IMR-90 (cell line): ENCODE measurements around the gene EID3. TPM values are rescaled to one million over a fixed set of nuclear protein-coding genes. Genes with fewer than 3 reads are reported as not detected.

ENCODE experiments used
- ATAC-seq: fragments of 200-7000 bp; cut with Tn5 transposase; 2 replicates; pipeline ENCODE4 v1.9.1; 2020; ENCODE audit warnings: low read depth, mild to moderate bottlenecking, moderate library complexity
- BruUV-seq: library from RNA; stranded (reverse); fragments of 400-500 nt; replicated peaks from 2 replicates; lab custom pipeline; 2021; lab: Mats Ljungman, UMichigan
- CTCF ChIA-PET: fragments of 300-600 bp; formaldehyde crosslinking; extraction: SDS; loops from one replicate; lab custom pipeline; 2021; ENCODE audit warnings: antibody characterized with exemption; lab: Yijun Ruan, JAX
- POLR2A ChIA-PET: fragments of 300-600 bp; sonication (Branson Sonifier 250); formaldehyde crosslinking; loops from one replicate; lab custom pipeline; 2022; ENCODE audit warnings: antibody characterized with exemption; ENCODE audit not compliant: unreplicated experiment; lab: Charles Lee
- DNase-seq: peaks from one replicate; pipeline ENCODE4 v3.0.0; 2013
- H2AFZ ChIP-seq: replicated peaks from 2 replicates; pipeline ENCODE3; 2013; ENCODE audit warnings: low read length, mild to moderate bottlenecking; ENCODE audit not compliant: poor library complexity
- H2AK5ac ChIP-seq: 2 replicates; pipeline ENCODE4 v1.6.1; 2013; ENCODE audit warnings: low read depth, low read length, inconsistent platforms
- H2AK9ac ChIP-seq: replicated peaks from 2 replicates; pipeline ENCODE3; 2013; ENCODE audit warnings: mild to moderate bottlenecking, low read depth, low read length, moderate library complexity; ENCODE audit not compliant: poor library complexity
- H2BK120ac ChIP-seq: 2 replicates; pipeline ENCODE4 v1.6.1; 2013; ENCODE audit warnings: low read depth, low read length, inconsistent platforms
- H2BK15ac ChIP-seq: 3 replicates; pipeline ENCODE4 v1.6.1; 2013; ENCODE audit warnings: low read depth, low read length, inconsistent platforms
- H2BK20ac ChIP-seq: 2 replicates; pipeline ENCODE4 v1.6.1; 2013; ENCODE audit warnings: low read depth, mild to moderate bottlenecking, inconsistent platforms, low read length, moderate library complexity
- H2BK5ac ChIP-seq: 2 replicates; pipeline ENCODE4 v1.6.1; 2013; ENCODE audit warnings: mild to moderate bottlenecking, low read depth, low read length, inconsistent platforms; ENCODE audit not compliant: poor library complexity, severe bottlenecking
- H3K14ac ChIP-seq: replicated peaks from 2 replicates; pipeline ENCODE4 v1.6.1; 2013; ENCODE audit warnings: low read depth, low read length, inconsistent platforms
- H3K18ac ChIP-seq: 2 replicates; pipeline ENCODE4 v1.6.1; 2013; ENCODE audit warnings: low read depth, low read length, control low read depth
- H3K23ac ChIP-seq: 2 replicates; pipeline ENCODE4 v1.6.1; 2013; ENCODE audit warnings: low read depth, low read length, inconsistent platforms
- H3K27ac ChIP-seq: 2 replicates; pipeline ENCODE4 v1.5.1; 2013; ENCODE audit warnings: mild to moderate bottlenecking, control low read depth, low read length; ENCODE audit not compliant: insufficient read depth
- H3K27me3 ChIP-seq: 2 replicates; pipeline ENCODE4 v1.6.1; 2013; ENCODE audit warnings: low read length; ENCODE audit not compliant: control insufficient read depth, insufficient read depth
- H3K36me3 ChIP-seq: 2 replicates; pipeline ENCODE4 v1.6.1; 2013; ENCODE audit warnings: low read length, mixed read lengths; ENCODE audit not compliant: control insufficient read depth, insufficient read depth
- H3K4ac ChIP-seq: 2 replicates; pipeline ENCODE4 v1.6.1; 2013; ENCODE audit warnings: low read depth, low read length, inconsistent platforms
- H3K4me1 ChIP-seq: 2 replicates; pipeline ENCODE4 v1.6.1; 2013; ENCODE audit warnings: low read length, mixed read lengths; ENCODE audit not compliant: control insufficient read depth, insufficient read depth
- H3K4me2 ChIP-seq: 2 replicates; pipeline ENCODE4 v1.6.1; 2013; ENCODE audit warnings: low read depth, mild to moderate bottlenecking, control low read depth, low read length, moderate library complexity
- H3K4me3 ChIP-seq: 2 replicates; pipeline ENCODE4 v1.5.1; 2013; ENCODE audit warnings: low read depth, mild to moderate bottlenecking, control low read depth, low read length, moderate library complexity; ENCODE audit not compliant: insufficient read depth
- H3K56ac ChIP-seq: 2 replicates; pipeline ENCODE4 v1.6.1; 2013; ENCODE audit warnings: low read length, inconsistent platforms; ENCODE audit not compliant: insufficient read depth; ENCODE audit errors: extremely low read depth
- H3K79me1 ChIP-seq, 2 experiments: 2 replicates each; pipeline ENCODE4 v1.6.1; 2013; ENCODE audit warnings: low read length in 2 of 2, inconsistent platforms in 1 of 2, low read depth in 1 of 2
- H3K9ac ChIP-seq: 2 replicates; pipeline ENCODE4 v1.6.1; 2013; ENCODE audit warnings: low read depth, low read length, control low read depth
- H3K9me1 ChIP-seq: 2 replicates; pipeline ENCODE4 v1.6.1; 2013; ENCODE audit warnings: low read length, inconsistent platforms; ENCODE audit not compliant: insufficient read depth
- H3K9me3 ChIP-seq: 2 replicates; pipeline ENCODE4 v1.6.1; 2013; ENCODE audit warnings: low read length; ENCODE audit not compliant: control insufficient read depth, insufficient read depth
- H4K20me1 ChIP-seq: 2 replicates; pipeline ENCODE4 v1.6.1; 2013; ENCODE audit warnings: low read length, inconsistent platforms; ENCODE audit not compliant: insufficient read depth
- H4K5ac ChIP-seq: 2 replicates; pipeline ENCODE4 v1.6.1; 2013; ENCODE audit warnings: mild to moderate bottlenecking, low read depth, low read length, control low read depth
- H4K8ac ChIP-seq, 2 experiments: 2 replicates each; pipeline ENCODE4 v1.6.1; 2013; ENCODE audit warnings: low read depth in 2 of 2, low read length in 2 of 2, control low read depth in 1 of 2, inconsistent platforms in 1 of 2
- H4K91ac ChIP-seq: 2 replicates; pipeline ENCODE4 v1.6.1; 2013; ENCODE audit warnings: low read depth, low read length, inconsistent platforms; ENCODE audit not compliant: insufficient read depth
- BHLHE40 ChIP-seq: fragments of 150-350 bp; IDR thresholded peaks from 2 replicates; pipeline ENCODE4 v1.6.1; 2016; ENCODE audit warnings: mild to moderate bottlenecking, low read depth, low read length
- CEBPB ChIP-seq: IDR thresholded peaks from 2 replicates; pipeline ENCODE4 v1.6.1; 2012; ENCODE audit warnings: low read depth, low read length, improper control_type of control experiment
- CHD1 ChIP-seq: IDR thresholded peaks from 2 replicates; pipeline ENCODE4 v1.6.1; 2012; ENCODE audit warnings: low read depth, low read length, improper control_type of control experiment
- FOS ChIP-seq: fragments of 150-350 bp; IDR thresholded peaks from 2 replicates; pipeline ENCODE4 v1.6.1; 2016; ENCODE audit warnings: low read depth, low read length
- MAZ ChIP-seq: IDR thresholded peaks from 2 replicates; pipeline ENCODE4 v1.6.1; 2012; ENCODE audit warnings: low read depth, mild to moderate bottlenecking, low read length, improper control_type of control experiment, moderate library complexity, borderline replicate concordance
- MXI1 ChIP-seq: IDR thresholded peaks from 2 replicates; pipeline ENCODE4 v1.6.1; 2012; ENCODE audit warnings: low read depth, mild to moderate bottlenecking, low read length, moderate library complexity, borderline replicate concordance
- NFE2L2 ChIP-seq: fragments of 150-350 bp; IDR thresholded peaks from 2 replicates; pipeline ENCODE4 v1.6.1; 2016; ENCODE audit warnings: low read depth, mild to moderate bottlenecking, low read length
- POLR2A ChIP-seq: IDR thresholded peaks from 2 replicates; pipeline ENCODE4 v1.6.1; 2012; ENCODE audit warnings: mild to moderate bottlenecking, low read depth, low read length
- RAD21 ChIP-seq: IDR thresholded peaks from 2 replicates; pipeline ENCODE4 v1.6.1; 2012; ENCODE audit warnings: low read length, improper control_type of control experiment
- RCOR1 ChIP-seq: IDR thresholded peaks from 2 replicates; pipeline ENCODE4 v1.6.1; 2012; ENCODE audit warnings: mild to moderate bottlenecking, low read length, improper control_type of control experiment; ENCODE audit not compliant: insufficient replicate concordance
- RFX5 ChIP-seq: IDR thresholded peaks from 2 replicates; pipeline ENCODE4 v1.8.0; 2012; ENCODE audit warnings: low read depth, mild to moderate bottlenecking, low read length, moderate library complexity
- SMC3 ChIP-seq: fragments of 150-350 bp; IDR thresholded peaks from 2 replicates; pipeline ENCODE4 v1.6.1; 2016; ENCODE audit warnings: low read depth, mild to moderate bottlenecking, antibody characterized with exemption, low read length, moderate library complexity
- WGBS, 2 experiments: methylation state at CpG; one replicate each; pipeline versions ENCODE4 v1.1.5 to v1.1.7; 2013; ENCODE audit warnings: missing lambda C conversion rate in 2 of 2; ENCODE audit not compliant: insufficient read length in 1 of 2; ENCODE audit errors: extremely low coverage in 2 of 2; 5-methylcytosine and 5-hydroxymethylcytosine counted together
- dilution Hi-C: fragments of 300-500 bp; cut with HindIII; formaldehyde crosslinking; loops from one replicate; pipeline ENCODE4 v1.14.3; 2018; ENCODE audit warnings: low sequenced_read_pairs; ENCODE audit not compliant: unreplicated experiment
- in situ Hi-C: fragments of 300-500 bp; cut with MboI; formaldehyde crosslinking; loops from 3 replicates; pipeline ENCODE4 v1.14.3; 2019; ENCODE audit warnings: low sequenced_read_pairs, inconsistent platforms, mixed read lengths
- intact Hi-C: fragments of 100-400 bp; cut with micrococcal nuclease; formaldehyde crosslinking; loops from 2 replicates; pipeline ENCODE4 v1.10.0; 2022
- polyA plus RNA-seq, 3 experiments: library from polyadenylated mRNA; depleted of rRNA; stranded (reverse); fragments of >200 nt; gene quantifications; 2 replicates each; pipeline ENCODE4 v1.2.3, GENCODE V29; 2012; ENCODE audit warnings: low replicate concordance in 1 of 3
- total RNA-seq: library from RNA; depleted of rRNA; stranded (reverse); fragments of >200 nt; gene quantifications from 2 replicates; pipeline ENCODE4 v1.2.3, GENCODE V29; 2012
- TF ChIP-seq, protein P1 (sequence below): conservative IDR thresholded peaks from 2 replicates; pipeline ENCODE4 v1.5.1; 2012; ENCODE audit warnings: mild to moderate bottlenecking, low read depth, low read length, improper control_type of control experiment

EID3 gene
- total and polyA plus RNA-seq, 2 of the 4 experiments (the other 2 are of a cell fraction), result 2.2 to 4.1 TPM

DNA sequence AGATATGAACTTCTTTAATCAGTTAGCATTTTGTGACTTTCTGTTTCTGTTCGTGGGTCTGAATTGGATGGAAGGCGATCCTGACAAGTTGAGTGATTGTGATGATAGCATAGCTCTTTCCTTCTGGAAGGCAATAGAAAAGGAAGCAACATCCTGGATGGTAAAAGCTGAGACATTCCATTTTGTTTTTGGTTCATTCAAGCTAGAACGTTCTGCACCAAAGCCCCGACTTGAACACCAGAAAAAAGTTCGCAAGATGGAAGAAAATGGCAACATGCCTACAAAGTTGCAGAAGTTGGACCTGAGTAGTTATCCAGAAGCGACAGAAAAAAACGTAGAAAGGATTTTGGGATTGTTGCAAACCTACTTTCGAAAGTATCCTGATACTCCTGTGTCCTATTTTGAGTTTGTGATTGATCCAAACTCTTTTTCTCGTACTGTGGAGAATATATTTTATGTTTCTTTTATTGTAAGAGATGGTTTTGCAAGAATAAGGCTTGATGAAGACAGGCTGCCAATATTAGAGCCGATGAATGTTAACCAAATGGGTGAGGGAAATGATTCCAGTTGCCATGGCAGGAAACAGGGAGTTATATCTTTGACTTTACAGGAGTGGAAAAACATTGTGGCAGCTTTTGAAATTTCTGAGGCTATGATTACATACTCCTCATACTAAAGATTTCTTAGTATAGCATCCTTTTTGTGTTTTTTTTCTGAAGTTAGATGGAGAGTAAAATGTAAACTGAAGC, 896 bp downstream of the EID3 start:
- TF ChIP-seq RFX5 (no peak), RCOR1 (no peak), BHLHE40 (no peak), POLR2A (no peak), MXI1 (no peak), FOS (no peak), SMC3 (no peak), CHD1 (no peak), NFE2L2 (no peak), RAD21 (no peak), MAZ (no peak), CEBPB (no peak)
- TF ChIP-seq, protein P1, sequence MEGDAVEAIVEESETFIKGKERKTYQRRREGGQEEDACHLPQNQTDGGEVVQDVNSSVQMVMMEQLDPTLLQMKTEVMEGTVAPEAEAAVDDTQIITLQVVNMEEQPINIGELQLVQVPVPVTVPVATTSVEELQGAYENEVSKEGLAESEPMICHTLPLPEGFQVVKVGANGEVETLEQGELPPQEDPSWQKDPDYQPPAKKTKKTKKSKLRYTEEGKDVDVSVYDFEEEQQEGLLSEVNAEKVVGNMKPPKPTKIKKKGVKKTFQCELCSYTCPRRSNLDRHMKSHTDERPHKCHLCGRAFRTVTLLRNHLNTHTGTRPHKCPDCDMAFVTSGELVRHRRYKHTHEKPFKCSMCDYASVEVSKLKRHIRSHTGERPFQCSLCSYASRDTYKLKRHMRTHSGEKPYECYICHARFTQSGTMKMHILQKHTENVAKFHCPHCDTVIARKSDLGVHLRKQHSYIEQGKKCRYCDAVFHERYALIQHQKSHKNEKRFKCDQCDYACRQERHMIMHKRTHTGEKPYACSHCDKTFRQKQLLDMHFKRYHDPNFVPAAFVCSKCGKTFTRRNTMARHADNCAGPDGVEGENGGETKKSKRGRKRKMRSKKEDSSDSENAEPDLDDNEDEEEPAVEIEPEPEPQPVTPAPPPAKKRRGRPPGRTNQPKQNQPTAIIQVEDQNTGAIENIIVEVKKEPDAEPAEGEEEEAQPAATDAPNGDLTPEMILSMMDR, result no peak
- Histone ChIP-seq H4K20me1 (peaks cover 99% of the 10 kb centered on the region), H2BK120ac (no peak overlapping the region), H3K4me2 (peak overlapping the region; percentile 88), H3K4me3 (peak overlapping the region; percentile 43), H3K4me1 (peaks cover 26% of the 10 kb centered on the region; the same call in 1 of the 2 replicates), H3K9me1 (peaks cover 16% of the 10 kb centered on the region), H2AK9ac (no peak overlapping the region), H2AFZ (no peak overlapping the region), H3K9ac (peak overlapping the region; percentile 65; the same call in 1 of the 2 replicates), H3K27ac (peak overlapping the region; percentile 82; the same call in 1 of the 2 replicates), H3K79me1 (peaks cover 3 to 58% of the 10 kb centered on the region in 2 experiments; a peak in 2 of 4 replicates), H3K23ac (peak overlapping the region; percentile 67), H4K91ac (no peak overlapping the region), H2BK15ac (no peak overlapping the region), H4K8ac (0 out of 4 replicates have a peak overlapping the region, but pooled peaks of 1 of the 2 experiments have one; percentile 20), H3K56ac (no peak overlapping the region), H4K5ac (no peak overlapping the region), H3K36me3 (peaks cover 18% of the 10 kb centered on the region), H3K9me3 (no peaks in the 10 kb centered on the region), H3K14ac (peak overlapping the region; percentile 41; the same call in 1 of the 2 replicates), H2BK20ac (no peak overlapping the region), H2AK5ac (0 out of 2 replicates have a peak overlapping the region, but pooled peaks have one; percentile 37), H3K18ac (no peak overlapping the region; the same call in 1 of the 2 replicates), H3K27me3 (no peaks in the 10 kb centered on the region), H2BK5ac (peak overlapping the region; percentile 35), H3K4ac (no peak overlapping the region)
- 95% methylated on average over 4 of the region's 10 CpGs; no CpG with 5 or more reads in 1 of the 2 experiments for whole genome bisulfite sequencing, 2 experiments
- dilution Hi-C loops, result no loop called here
- ChIA-PET CTCF (no interaction called here), POLR2A (interaction anchor here (1.1 kb wide), 1 partner anchor 18 kb away, joined by 4 read pairs; no protein-coding TSS in a partner anchor)
- BruUV-seq, result no TSS peak
- no peak for ATAC-seq
- DNase-seq, result no peak
- intact Hi-C loops, result no loop called here
- in situ Hi-C loops, result no loop called here
